ENCODE measurements around the gene SLC26A8. TPM values are rescaled to one million over a fixed set of nuclear protein-coding genes. Genes with fewer than 3 reads are reported as not detected.
A peak's percentile ranks its signal among the peaks of the same experiment; 100 is the strongest.

SLC26A8 gene
- total and polyA plus RNA-seq, 4 donors, result 0.20 to 1.1 (median 0.48) TPM

DNA sequence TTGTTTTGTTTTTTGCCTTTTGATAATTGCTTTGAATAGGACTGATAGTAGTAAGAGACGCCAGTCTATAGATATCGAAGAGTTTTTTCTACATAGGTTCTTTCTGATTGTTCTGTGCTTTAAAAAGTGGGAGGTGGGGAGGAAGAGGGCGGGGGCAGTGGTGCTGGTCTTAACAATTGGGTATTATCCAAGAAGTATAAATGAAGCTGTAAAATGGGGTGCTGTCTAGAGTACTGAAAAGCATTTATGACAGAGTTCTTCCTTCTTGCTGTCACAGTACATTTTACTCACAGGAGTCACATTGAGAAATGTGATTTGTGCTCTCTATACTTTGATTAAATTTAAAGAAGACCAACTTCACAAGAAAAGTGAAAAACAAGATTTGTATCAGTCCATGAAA lies 44.1 kb upstream of the SLC26A8 start:
- Histone ChIP-seq H3K4me3 (no peak overlapping the region), H3K9ac (ENCODE audit: insufficient read depth in 1 of 2, low read length in 2 of 2) (no peak overlapping the region), H3K27ac (ENCODE audit: low read depth in 1 of 2, low read length in 1 of 2) (no peak overlapping the region), H3K9me3 (ENCODE audit: control insufficient read depth in 4 of 4, insufficient read depth in 3 of 4, low read length in 3 of 4) (no peaks in the 10 kb centered on the region), H3K27me3 (ENCODE audit: control insufficient read depth in 3 of 3, insufficient read depth in 3 of 3, low read length in 2 of 3) (no peaks in the 10 kb centered on the region), H3K36me3 (ENCODE audit: control insufficient read depth in 4 of 4, insufficient read depth in 4 of 4, low read length in 4 of 4) (peaks cover 0 to 4% (median 0%) of the 10 kb centered on the region in 4 donors), H3K4me1 (ENCODE audit: control insufficient read depth in 5 of 5, insufficient read depth in 5 of 5, low read length in 5 of 5) (peaks cover 0 to 28% (median 20%) of the 10 kb centered on the region in 5 donors)
- no peak for TF ChIP-seq CTCF (IDR thresholded peaks at IDR 0.05; ENCODE audit: control extremely low read depth, extremely low read depth)
- WGBS, 2 donors, result 62 to 79% methylated on average over 3 of the region's 3 CpGs
- DNase-seq (no peak), ATAC-seq (ENCODE audit: insufficient read depth, low FRiP score) (no peak)

DNA sequence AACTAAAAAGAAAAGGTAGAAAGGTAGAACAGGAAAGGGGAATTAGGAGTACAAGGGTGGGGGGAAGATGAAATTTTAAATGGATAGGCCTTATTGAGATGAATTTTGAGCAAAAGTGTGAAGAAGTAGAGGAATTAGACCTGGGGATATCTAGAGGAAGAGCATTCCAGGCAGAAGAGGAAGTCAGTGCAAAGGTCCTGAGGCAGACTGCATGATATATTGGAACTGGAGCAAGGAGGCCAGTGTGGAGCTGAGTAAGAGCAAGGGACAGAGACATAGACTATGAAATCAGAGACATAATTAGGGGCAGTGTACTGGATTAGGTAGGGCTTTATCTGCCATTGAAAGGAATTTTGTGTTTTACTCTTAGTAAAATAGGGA lies 43.6 kb upstream of the SLC26A8 start:
- Histone ChIP-seq H3K36me3 (ENCODE audit: control insufficient read depth in 4 of 4, insufficient read depth in 4 of 4, low read length in 4 of 4) (peaks cover 0 to 4% (median under 1%) of the 10 kb centered on the region in 4 donors), H3K9me3 (ENCODE audit: control insufficient read depth in 4 of 4, insufficient read depth in 3 of 4, low read length in 3 of 4) (no peaks in the 10 kb centered on the region), H3K4me3 (no peak overlapping the region), H3K4me1 (ENCODE audit: control insufficient read depth in 5 of 5, insufficient read depth in 5 of 5, low read length in 5 of 5) (peaks cover 0 to 28% (median 20%) of the 10 kb centered on the region in 5 donors), H3K27me3 (ENCODE audit: control insufficient read depth in 3 of 3, insufficient read depth in 3 of 3, low read length in 2 of 3) (no peaks in the 10 kb centered on the region), H3K27ac (ENCODE audit: low read depth in 1 of 2, low read length in 1 of 2) (peak overlapping the region in 1 of 2 donors; percentile 72), H3K9ac (ENCODE audit: insufficient read depth in 1 of 2, low read length in 2 of 2) (no peak overlapping the region)
- ATAC-seq (ENCODE audit: insufficient read depth, low FRiP score) (no peak), DNase-seq (no peak)
- TF ChIP-seq CTCF (IDR thresholded peaks at IDR 0.05; ENCODE audit: control extremely low read depth, extremely low read depth), result no peak

DNA sequence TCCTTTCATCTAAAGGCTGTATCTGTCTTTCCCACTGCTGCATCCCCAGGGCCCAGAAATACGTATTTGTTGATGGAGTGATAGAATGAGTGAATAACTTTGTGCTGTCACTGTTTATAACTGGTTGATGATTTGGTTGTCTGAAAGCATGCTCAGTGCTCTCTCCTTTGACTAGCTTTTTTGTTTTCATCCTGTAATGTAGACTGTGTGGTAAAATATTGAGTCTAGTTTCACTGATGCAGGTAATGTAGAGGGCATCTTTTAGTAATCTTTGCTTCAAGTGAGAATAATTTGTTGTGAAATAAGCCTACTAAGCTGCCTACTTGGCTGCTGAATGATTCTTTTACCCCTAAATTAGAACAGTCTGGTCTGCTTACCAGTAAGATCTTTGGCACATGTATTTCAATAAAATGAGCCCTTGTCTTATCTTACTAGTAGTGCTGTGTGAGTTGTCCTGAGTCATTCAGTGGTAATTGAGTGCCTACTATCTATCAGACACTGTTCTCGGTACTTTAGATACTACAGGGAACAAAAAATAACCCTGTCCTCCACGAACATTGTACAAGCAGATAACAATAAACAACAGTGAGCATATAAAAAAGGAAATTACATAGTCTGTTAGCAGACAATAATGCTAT lies 43.1 kb upstream of the SLC26A8 start:
- no peak for TF ChIP-seq CTCF (IDR thresholded peaks at IDR 0.05; ENCODE audit: control extremely low read depth, extremely low read depth)
- H3K27ac ChIP-seq (ENCODE audit: low read depth in 1 of 2, low read length in 1 of 2), result peak overlapping the region in 1 of 2 donors; percentile 72
- H3K9ac ChIP-seq (ENCODE audit: insufficient read depth in 1 of 2, low read length in 2 of 2), result no peak overlapping the region
- H3K4me3 ChIP-seq, result no peak overlapping the region
- H3K9me3 ChIP-seq (ENCODE audit: control insufficient read depth in 4 of 4, insufficient read depth in 3 of 4, low read length in 3 of 4), result no peaks in the 10 kb centered on the region
- H3K27me3 ChIP-seq (ENCODE audit: control insufficient read depth in 3 of 3, insufficient read depth in 3 of 3, low read length in 2 of 3), result no peaks in the 10 kb centered on the region
- 67 to 71% methylated on average over 3 of the region's 3 CpGs for WGBS, 2 donors
- peaks cover 0 to 4% (median 2%) of the 10 kb centered on the region in 4 donors for H3K36me3 ChIP-seq (ENCODE audit: control insufficient read depth in 4 of 4, insufficient read depth in 4 of 4, low read length in 4 of 4)
- DNase-seq (no peak), ATAC-seq (ENCODE audit: insufficient read depth, low FRiP score) (peak; percentile 48)
- H3K4me1 ChIP-seq (ENCODE audit: control insufficient read depth in 5 of 5, insufficient read depth in 5 of 5, low read length in 5 of 5), result peaks cover 0 to 28% (median 20%) of the 10 kb centered on the region in 5 donors

GRCh38 chr6:36066817-36067216 lies 42.4 kb upstream of the SLC26A8 start:
- Histone ChIP-seq H3K4me3 (no peak overlapping the region), H3K36me3 (ENCODE audit: control insufficient read depth in 4 of 4, insufficient read depth in 4 of 4, low read length in 4 of 4) (peaks cover 0 to 4% (median 2%) of the 10 kb centered on the region in 4 donors), H3K9me3 (ENCODE audit: control insufficient read depth in 4 of 4, insufficient read depth in 3 of 4, low read length in 3 of 4) (no peaks in the 10 kb centered on the region), H3K27me3 (ENCODE audit: control insufficient read depth in 3 of 3, insufficient read depth in 3 of 3, low read length in 2 of 3) (no peaks in the 10 kb centered on the region), H3K27ac (ENCODE audit: low read depth in 1 of 2, low read length in 1 of 2) (peak overlapping the region in 1 of 2 donors; percentile 41), H3K4me1 (ENCODE audit: control insufficient read depth in 5 of 5, insufficient read depth in 5 of 5, low read length in 5 of 5) (peaks cover 0 to 28% (median 20%) of the 10 kb centered on the region in 5 donors), H3K9ac (ENCODE audit: insufficient read depth in 1 of 2, low read length in 2 of 2) (no peak overlapping the region)
- no peak for TF ChIP-seq CTCF (IDR thresholded peaks at IDR 0.05; ENCODE audit: control extremely low read depth, extremely low read depth)
- DNase-seq, result peak in 1 of 3 donors; percentile 35
- 64 to 70% methylated on average over 2 of the region's 2 CpGs for WGBS, 2 donors
- no peak for ATAC-seq (ENCODE audit: insufficient read depth, low FRiP score)

Data from lung (tissue), 12 donors.